ENCODE measurements around the gene CDH4.

DNA sequence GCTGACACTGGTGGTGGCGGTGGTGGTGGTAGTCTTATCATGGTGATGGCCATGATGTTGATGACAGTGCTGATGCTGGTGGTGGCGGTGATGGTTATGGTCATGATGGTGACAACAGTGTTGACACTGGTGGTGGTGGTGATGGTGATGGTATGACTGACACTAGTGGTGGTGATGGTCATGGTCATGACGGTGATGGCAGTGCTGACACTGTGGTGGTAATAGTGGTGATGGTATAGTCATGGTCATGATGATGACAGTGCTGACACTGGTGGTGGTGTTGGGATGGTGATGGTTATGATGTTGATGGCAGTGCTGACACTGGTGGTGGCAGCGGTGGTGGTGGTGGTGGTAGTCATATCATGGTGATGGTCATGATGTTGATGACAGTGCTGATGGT is 205.7 kb downstream of the CDH4 start:
- TF ChIP-seq, protein P1, sequence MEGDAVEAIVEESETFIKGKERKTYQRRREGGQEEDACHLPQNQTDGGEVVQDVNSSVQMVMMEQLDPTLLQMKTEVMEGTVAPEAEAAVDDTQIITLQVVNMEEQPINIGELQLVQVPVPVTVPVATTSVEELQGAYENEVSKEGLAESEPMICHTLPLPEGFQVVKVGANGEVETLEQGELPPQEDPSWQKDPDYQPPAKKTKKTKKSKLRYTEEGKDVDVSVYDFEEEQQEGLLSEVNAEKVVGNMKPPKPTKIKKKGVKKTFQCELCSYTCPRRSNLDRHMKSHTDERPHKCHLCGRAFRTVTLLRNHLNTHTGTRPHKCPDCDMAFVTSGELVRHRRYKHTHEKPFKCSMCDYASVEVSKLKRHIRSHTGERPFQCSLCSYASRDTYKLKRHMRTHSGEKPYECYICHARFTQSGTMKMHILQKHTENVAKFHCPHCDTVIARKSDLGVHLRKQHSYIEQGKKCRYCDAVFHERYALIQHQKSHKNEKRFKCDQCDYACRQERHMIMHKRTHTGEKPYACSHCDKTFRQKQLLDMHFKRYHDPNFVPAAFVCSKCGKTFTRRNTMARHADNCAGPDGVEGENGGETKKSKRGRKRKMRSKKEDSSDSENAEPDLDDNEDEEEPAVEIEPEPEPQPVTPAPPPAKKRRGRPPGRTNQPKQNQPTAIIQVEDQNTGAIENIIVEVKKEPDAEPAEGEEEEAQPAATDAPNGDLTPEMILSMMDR (IDR thresholded peaks at IDR 0.05): no peak
- no peak for TF ChIP-seq EZH2phosphoT487 (IDR thresholded peaks at IDR 0.05)

Measured in neural progenitor cell (in vitro differentiated cells).